ENCODE data around the gene SEL1L. TPM values are rescaled to one million over a fixed set of nuclear protein-coding genes. Genes with fewer than 3 reads are reported as not detected.

SEL1L gene
- total and polyA plus RNA-seq, 2 of the 13 experiments (the other 11 are each of a cell fraction or from before 2014, with no cell fraction given): 15.3 to 61.0 TPM

DNA sequence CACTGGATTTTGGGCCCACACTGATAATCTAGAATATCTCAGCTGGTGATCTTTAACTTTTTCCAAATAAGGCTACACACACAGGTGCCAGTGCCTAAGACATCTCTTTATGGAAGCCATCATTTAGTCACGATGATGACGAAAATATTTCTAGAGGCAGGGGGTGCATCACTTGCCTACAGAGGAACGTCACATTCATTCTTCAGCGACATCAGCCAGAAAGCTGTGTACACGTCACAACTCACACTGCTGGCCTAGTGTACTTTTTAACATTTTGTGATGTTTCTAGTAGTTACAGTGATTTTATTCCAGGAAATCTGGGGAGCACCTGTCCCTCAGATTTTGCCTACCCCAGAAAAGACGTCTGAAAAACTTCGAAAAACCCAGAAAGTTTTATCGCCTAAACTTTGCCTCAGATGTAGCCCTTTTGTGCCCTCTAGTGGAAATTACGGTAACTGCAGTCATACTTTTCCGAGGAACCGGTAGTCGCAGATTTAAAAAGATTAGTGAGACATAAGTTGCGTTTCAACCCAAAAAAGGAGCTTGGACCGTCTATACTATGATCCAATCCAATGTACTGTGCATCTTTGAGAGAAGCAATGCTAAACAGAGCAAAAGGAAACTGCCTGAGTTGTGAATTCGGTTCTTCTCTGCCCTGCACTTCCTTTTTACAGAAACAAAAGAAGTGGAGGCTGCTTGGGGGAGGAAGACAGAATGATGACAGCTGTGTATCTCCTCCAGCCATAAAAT, 69.2 kb downstream of the SEL1L start (continued):
- TF ChIP-seq ZNF101 (CRISPR knock-in tag; IDR thresholded peaks at IDR 0.05; ENCODE audit: borderline replicate concordance, low read depth) (no peak), MTF1 (CRISPR knock-in tag; IDR thresholded peaks at IDR 0.05) (no peak), GZF1 (CRISPR knock-in tag; IDR thresholded peaks at IDR 0.05) (no peak), HNRNPL (IDR thresholded peaks at IDR 0.05; ENCODE audit: low read depth, low read length) (no peak), TCF12 (IDR thresholded peaks at IDR 0.05) (no peak), TCF12 (CRISPR knock-in tag; IDR thresholded peaks at IDR 0.05) (no peak), ZBTB21 (CRISPR knock-in tag; IDR thresholded peaks at IDR 0.05) (peak; percentile 44; the same call in 1 of the 2 replicates), RAD51 (IDR thresholded peaks at IDR 0.05; ENCODE audit: borderline replicate concordance) (no peak), HMG20B (CRISPR knock-in tag; conservative IDR thresholded peaks at IDR 0.05) (no peak), ZSCAN22 (CRISPR knock-in tag; IDR thresholded peaks at IDR 0.05) (no peak), MXD4 (CRISPR knock-in tag; IDR thresholded peaks at IDR 0.05) (no peak), ZNF552 (CRISPR knock-in tag; IDR thresholded peaks at IDR 0.05; ENCODE audit: borderline replicate concordance) (no peak), FOXO1 (CRISPR knock-in tag; IDR thresholded peaks at IDR 0.05) (no peak)
- TF ChIP-seq, protein P1, sequence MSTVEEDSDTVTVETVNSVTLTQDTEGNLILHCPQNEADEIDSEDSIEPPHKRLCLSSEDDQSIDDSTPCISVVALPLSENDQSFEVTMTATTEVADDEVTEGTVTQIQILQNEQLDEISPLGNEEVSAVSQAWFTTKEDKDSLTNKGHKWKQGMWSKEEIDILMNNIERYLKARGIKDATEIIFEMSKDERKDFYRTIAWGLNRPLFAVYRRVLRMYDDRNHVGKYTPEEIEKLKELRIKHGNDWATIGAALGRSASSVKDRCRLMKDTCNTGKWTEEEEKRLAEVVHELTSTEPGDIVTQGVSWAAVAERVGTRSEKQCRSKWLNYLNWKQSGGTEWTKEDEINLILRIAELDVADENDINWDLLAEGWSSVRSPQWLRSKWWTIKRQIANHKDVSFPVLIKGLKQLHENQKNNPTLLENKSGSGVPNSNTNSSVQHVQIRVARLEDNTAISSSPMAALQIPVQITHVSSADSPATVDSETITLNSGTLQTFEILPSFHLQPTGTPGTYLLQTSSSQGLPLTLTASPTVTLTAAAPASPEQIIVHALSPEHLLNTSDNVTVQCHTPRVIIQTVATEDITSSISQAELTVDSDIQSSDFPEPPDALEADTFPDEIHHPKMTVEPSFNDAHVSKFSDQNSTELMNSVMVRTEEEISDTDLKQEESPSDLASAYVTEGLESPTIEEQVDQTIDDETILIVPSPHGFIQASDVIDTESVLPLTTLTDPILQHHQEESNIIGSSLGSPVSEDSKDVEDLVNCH (CRISPR knock-in tag; IDR thresholded peaks at IDR 0.05): no peak
- TF ChIP-seq, protein P2, sequence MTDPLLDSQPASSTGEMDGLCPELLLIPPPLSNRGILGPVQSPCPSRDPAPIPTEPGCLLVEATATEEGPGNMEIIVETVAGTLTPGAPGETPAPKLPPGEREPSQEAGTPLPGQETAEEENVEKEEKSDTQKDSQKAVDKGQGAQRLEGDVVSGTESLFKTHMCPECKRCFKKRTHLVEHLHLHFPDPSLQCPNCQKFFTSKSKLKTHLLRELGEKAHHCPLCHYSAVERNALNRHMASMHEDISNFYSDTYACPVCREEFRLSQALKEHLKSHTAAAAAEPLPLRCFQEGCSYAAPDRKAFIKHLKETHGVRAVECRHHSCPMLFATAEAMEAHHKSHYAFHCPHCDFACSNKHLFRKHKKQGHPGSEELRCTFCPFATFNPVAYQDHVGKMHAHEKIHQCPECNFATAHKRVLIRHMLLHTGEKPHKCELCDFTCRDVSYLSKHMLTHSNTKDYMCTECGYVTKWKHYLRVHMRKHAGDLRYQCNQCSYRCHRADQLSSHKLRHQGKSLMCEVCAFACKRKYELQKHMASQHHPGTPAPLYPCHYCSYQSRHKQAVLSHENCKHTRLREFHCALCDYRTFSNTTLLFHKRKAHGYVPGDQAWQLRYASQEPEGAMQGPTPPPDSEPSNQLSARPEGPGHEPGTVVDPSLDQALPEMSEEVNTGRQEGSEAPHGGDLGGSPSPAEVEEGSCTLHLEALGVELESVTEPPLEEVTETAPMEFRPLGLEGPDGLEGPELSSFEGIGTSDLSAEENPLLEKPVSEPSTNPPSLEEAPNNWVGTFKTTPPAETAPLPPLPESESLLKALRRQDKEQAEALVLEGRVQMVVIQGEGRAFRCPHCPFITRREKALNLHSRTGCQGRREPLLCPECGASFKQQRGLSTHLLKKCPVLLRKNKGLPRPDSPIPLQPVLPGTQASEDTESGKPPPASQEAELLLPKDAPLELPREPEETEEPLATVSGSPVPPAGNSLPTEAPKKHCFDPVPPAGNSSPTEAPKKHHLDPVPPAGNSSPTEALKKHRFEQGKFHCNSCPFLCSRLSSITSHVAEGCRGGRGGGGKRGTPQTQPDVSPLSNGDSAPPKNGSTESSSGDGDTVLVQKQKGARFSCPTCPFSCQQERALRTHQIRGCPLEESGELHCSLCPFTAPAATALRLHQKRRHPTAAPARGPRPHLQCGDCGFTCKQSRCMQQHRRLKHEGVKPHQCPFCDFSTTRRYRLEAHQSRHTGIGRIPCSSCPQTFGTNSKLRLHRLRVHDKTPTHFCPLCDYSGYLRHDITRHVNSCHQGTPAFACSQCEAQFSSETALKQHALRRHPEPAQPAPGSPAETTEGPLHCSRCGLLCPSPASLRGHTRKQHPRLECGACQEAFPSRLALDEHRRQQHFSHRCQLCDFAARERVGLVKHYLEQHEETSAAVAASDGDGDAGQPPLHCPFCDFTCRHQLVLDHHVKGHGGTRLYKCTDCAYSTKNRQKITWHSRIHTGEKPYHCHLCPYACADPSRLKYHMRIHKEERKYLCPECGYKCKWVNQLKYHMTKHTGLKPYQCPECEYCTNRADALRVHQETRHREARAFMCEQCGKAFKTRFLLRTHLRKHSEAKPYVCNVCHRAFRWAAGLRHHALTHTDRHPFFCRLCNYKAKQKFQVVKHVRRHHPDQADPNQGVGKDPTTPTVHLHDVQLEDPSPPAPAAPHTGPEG (CRISPR knock-in tag; IDR thresholded peaks at IDR 0.05): no peak
- TF ChIP-seq, protein P3, sequence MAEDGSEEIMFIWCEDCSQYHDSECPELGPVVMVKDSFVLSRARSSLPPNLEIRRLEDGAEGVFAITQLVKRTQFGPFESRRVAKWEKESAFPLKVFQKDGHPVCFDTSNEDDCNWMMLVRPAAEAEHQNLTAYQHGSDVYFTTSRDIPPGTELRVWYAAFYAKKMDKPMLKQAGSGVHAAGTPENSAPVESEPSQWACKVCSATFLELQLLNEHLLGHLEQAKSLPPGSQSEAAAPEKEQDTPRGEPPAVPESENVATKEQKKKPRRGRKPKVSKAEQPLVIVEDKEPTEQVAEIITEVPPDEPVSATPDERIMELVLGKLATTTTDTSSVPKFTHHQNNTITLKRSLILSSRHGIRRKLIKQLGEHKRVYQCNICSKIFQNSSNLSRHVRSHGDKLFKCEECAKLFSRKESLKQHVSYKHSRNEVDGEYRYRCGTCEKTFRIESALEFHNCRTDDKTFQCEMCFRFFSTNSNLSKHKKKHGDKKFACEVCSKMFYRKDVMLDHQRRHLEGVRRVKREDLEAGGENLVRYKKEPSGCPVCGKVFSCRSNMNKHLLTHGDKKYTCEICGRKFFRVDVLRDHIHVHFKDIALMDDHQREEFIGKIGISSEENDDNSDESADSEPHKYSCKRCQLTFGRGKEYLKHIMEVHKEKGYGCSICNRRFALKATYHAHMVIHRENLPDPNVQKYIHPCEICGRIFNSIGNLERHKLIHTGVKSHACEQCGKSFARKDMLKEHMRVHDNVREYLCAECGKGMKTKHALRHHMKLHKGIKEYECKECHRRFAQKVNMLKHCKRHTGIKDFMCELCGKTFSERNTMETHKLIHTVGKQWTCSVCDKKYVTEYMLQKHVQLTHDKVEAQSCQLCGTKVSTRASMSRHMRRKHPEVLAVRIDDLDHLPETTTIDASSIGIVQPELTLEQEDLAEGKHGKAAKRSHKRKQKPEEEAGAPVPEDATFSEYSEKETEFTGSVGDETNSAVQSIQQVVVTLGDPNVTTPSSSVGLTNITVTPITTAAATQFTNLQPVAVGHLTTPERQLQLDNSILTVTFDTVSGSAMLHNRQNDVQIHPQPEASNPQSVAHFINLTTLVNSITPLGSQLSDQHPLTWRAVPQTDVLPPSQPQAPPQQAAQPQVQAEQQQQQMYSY (CRISPR knock-in tag; IDR thresholded peaks at IDR 0.05): no peak
- TF ChIP-seq, protein P4, sequence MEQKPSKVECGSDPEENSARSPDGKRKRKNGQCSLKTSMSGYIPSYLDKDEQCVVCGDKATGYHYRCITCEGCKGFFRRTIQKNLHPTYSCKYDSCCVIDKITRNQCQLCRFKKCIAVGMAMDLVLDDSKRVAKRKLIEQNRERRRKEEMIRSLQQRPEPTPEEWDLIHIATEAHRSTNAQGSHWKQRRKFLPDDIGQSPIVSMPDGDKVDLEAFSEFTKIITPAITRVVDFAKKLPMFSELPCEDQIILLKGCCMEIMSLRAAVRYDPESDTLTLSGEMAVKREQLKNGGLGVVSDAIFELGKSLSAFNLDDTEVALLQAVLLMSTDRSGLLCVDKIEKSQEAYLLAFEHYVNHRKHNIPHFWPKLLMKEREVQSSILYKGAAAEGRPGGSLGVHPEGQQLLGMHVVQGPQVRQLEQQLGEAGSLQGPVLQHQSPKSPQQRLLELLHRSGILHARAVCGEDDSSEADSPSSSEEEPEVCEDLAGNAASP (CRISPR knock-in tag; IDR thresholded peaks at IDR 0.05; ENCODE audit: borderline replicate concordance): no peak
